Measurements from ENCODE around the gene SETBP1.

GRCh38 chr18:44904768-44905167 lies 224.1 kb downstream of the SETBP1 start:
- no peak for TF ChIP-seq EZH2 (IDR thresholded peaks at IDR 0.05; ENCODE audit: borderline replicate concordance, low read depth, low read length, poor library complexity, severe bottlenecking)
- TF ChIP-seq CTCF (conservative IDR thresholded peaks at IDR 0.05; ENCODE audit: low read depth, low read length), result no peak
